SJSA1 (cell line): ENCODE results near the gene PDK1. TPM values are rescaled to one million over a fixed set of nuclear protein-coding genes. Genes with fewer than 3 reads are reported as not detected.
"Not testable (repeated sequence)": the region's sequence is repeated elsewhere in the genome, so short reads cannot be mapped to it uniquely, and the experiment has no call there.

Experiments used
- DNase-seq, 2 experiments: peaks; one replicate each; pipeline ENCODE4 v3.0.0-alpha.2; 2015 to 2020; ENCODE audit warnings: low spot score in 2 of 2, low read depth in 1 of 2
- H3K27ac ChIP-seq: fragments of 250-450 bp; sonication (Bioruptor Pico); 2 replicates; pipeline ENCODE4 v1.5.1; 2020; ENCODE audit warnings: mild to moderate bottlenecking, moderate library complexity
- H3K27me3 ChIP-seq: fragments of 250-450 bp; sonication (Bioruptor Pico); replicated peaks from 2 replicates; pipeline ENCODE4 v1.5.1; 2020; ENCODE audit warnings: mild to moderate bottlenecking, moderate library complexity
- H3K36me3 ChIP-seq: fragments of 250-450 bp; sonication (Bioruptor Pico); 2 replicates; pipeline ENCODE4 v1.5.1; 2020; ENCODE audit warnings: mild to moderate bottlenecking
- H3K4me1 ChIP-seq: fragments of 250-450 bp; sonication (Bioruptor Pico); replicated peaks from 2 replicates; pipeline ENCODE4 v1.6.1; 2021; ENCODE audit warnings: mild to moderate bottlenecking
- H3K4me3 ChIP-seq: fragments of 250-450 bp; sonication (Bioruptor Pico); 2 replicates; pipeline ENCODE4 v1.5.1; 2020; ENCODE audit warnings: mild to moderate bottlenecking
- H3K9me3 ChIP-seq: fragments of 250-450 bp; sonication (Bioruptor Pico); replicated peaks from 2 replicates; pipeline ENCODE4 v1.5.1; 2020; ENCODE audit warnings: mild to moderate bottlenecking
- total RNA-seq: library from RNA; depleted of rRNA; stranded (reverse); fragments of >200 nt; shearing (Covaris generic); gene quantifications from 2 replicates; pipeline ENCODE4 v1.2.3, GENCODE V29; 2014; rRNA removed

Gene PDK1
- 8.4 and 14.9 TPM in 2 replicates for total RNA-seq

GRCh38 chr2:172555522-172556283 is at the start of gene PDK1:
TSS of gene PDK1 (plus strand) at chr2:172556090. CDS start at chr2:172556151, 61 bp downstream.
- Histone ChIP-seq H3K27me3 (no peaks in the 10 kb centered on the region), H3K36me3 (peaks cover 4% of the 10 kb centered on the region), H3K27ac (peak within 1 kb of the TSS; percentile 57), H3K4me3 (peak within 1 kb of the TSS; percentile 83), H3K4me1 (peaks cover 24% of the 10 kb centered on the region), H3K9me3 (no peaks in the 10 kb centered on the region)
- DNase-seq = peak; percentile 86 to 98

- Histone ChIP-seq H3K4me3 (no peak overlapping the region), H3K4me1 (no peaks in the 10 kb centered on the region), H3K9me3 (peaks cover 4% of the 10 kb centered on the region), H3K27me3 (no peaks in the 10 kb centered on the region), H3K27ac (no peak overlapping the region), H3K36me3 (no peaks in the 10 kb centered on the region)
- DNase-seq = no peak
Measured at GRCh38 chr2:172507199-172507598, 48.7 kb upstream of the PDK1 start.

- DNase-seq = no peak
- H3K27ac ChIP-seq = no peak overlapping the region
- peaks cover 9% of the 10 kb centered on the region for H3K9me3 ChIP-seq
- H3K4me3 ChIP-seq = no peak overlapping the region
- H3K27me3 ChIP-seq = no peaks in the 10 kb centered on the region
- no peaks in the 10 kb centered on the region for H3K4me1 ChIP-seq
- H3K36me3 ChIP-seq = no peaks in the 10 kb centered on the region
Measured at GRCh38 chr2:172510088-172510487, 45.8 kb upstream of the PDK1 start.

- Histone ChIP-seq H3K36me3 (no peaks in the 10 kb centered on the region), H3K27me3 (no peaks in the 10 kb centered on the region), H3K4me1 (no peaks in the 10 kb centered on the region), H3K4me3 (no peak overlapping the region), H3K9me3 (peaks cover 9% of the 10 kb centered on the region), H3K27ac (no peak overlapping the region)
- no peak for DNase-seq
Measured at GRCh38 chr2:172510548-172510947, 45.3 kb upstream of the PDK1 start.

GRCh38 chr2:172512810-172513523 is 42.9 kb upstream of the PDK1 start:
- Histone ChIP-seq H3K4me3 (no peak overlapping the region), H3K27ac (no peak overlapping the region), H3K36me3 (no peaks in the 10 kb centered on the region), H3K9me3 (peaks cover 9% of the 10 kb centered on the region), H3K27me3 (no peaks in the 10 kb centered on the region), H3K4me1 (no peaks in the 10 kb centered on the region)
- no peak for DNase-seq

GRCh38 chr2:172513524-172513900 is 42.4 kb upstream of the PDK1 start:
- Histone ChIP-seq H3K9me3 (peaks cover 9% of the 10 kb centered on the region), H3K27ac (no peak overlapping the region), H3K36me3 (no peaks in the 10 kb centered on the region), H3K27me3 (no peaks in the 10 kb centered on the region), H3K4me1 (no peaks in the 10 kb centered on the region), H3K4me3 (no peak overlapping the region)
- DNase-seq = no peak

- H3K4me3 ChIP-seq = no peak overlapping the region
- DNase-seq = no peak
- H3K27me3 ChIP-seq = no peaks in the 10 kb centered on the region
- peaks cover 9% of the 10 kb centered on the region for H3K9me3 ChIP-seq
- H3K4me1 ChIP-seq = no peaks in the 10 kb centered on the region
- no peaks in the 10 kb centered on the region for H3K36me3 ChIP-seq
- no peak overlapping the region for H3K27ac ChIP-seq
Measured at GRCh38 chr2:172513935-172514586, 41.8 kb upstream of the PDK1 start.

- Histone ChIP-seq H3K27me3 (no peaks in the 10 kb centered on the region), H3K4me3 (no peak overlapping the region), H3K27ac (no peak overlapping the region), H3K9me3 (peaks cover 9% of the 10 kb centered on the region), H3K4me1 (no peaks in the 10 kb centered on the region), H3K36me3 (no peaks in the 10 kb centered on the region)
- peak in 1 of 2 experiments; percentile 3 for DNase-seq
Measured at GRCh38 chr2:172516299-172516698, 39.6 kb upstream of the PDK1 start.

- H3K9me3 ChIP-seq = no peaks in the 10 kb centered on the region
- H3K27ac ChIP-seq = no peak overlapping the region
- no peak overlapping the region for H3K4me3 ChIP-seq
- H3K4me1 ChIP-seq = no peaks in the 10 kb centered on the region
- no peak for DNase-seq
- H3K27me3 ChIP-seq = no peaks in the 10 kb centered on the region
- H3K36me3 ChIP-seq = no peaks in the 10 kb centered on the region
Measured at GRCh38 chr2:172518995-172519394, 36.9 kb upstream of the PDK1 start.

GRCh38 chr2:172525601-172526000 is 30.3 kb upstream of the PDK1 start:
- no peak overlapping the region for H3K4me3 ChIP-seq

GRCh38 chr2:172531309-172531708 is 24.6 kb upstream of the PDK1 start:
- H3K4me3 ChIP-seq = no peak overlapping the region
- H3K27ac ChIP-seq = no peak overlapping the region
- no peaks in the 10 kb centered on the region for H3K9me3 ChIP-seq
- H3K36me3 ChIP-seq = no peaks in the 10 kb centered on the region
- H3K4me1 ChIP-seq = no peaks in the 10 kb centered on the region
- H3K27me3 ChIP-seq = no peaks in the 10 kb centered on the region
- DNase-seq = no peak

More at GRCh38 chr2:172525601-172526000, 30.3 kb upstream of the PDK1 start:
- Histone ChIP-seq H3K36me3 (no peaks in the 10 kb centered on the region), H3K27me3 (no peaks in the 10 kb centered on the region), H3K9me3 (no peaks in the 10 kb centered on the region), H3K4me1 (no peaks in the 10 kb centered on the region), H3K27ac (no peak overlapping the region)
- no peak for DNase-seq

GRCh38 chr2:172532461-172532860 is 23.4 kb upstream of the PDK1 start:
- H3K36me3 ChIP-seq, H3K27me3 ChIP-seq, H3K4me1 ChIP-seq, H3K27ac ChIP-seq, DNase-seq, H3K4me3 ChIP-seq, H3K9me3 ChIP-seq: not testable (repeated sequence)

GRCh38 chr2:172533687-172534086 is 22.2 kb upstream of the PDK1 start:
- H3K36me3 ChIP-seq = no peaks in the 10 kb centered on the region

GRCh38 chr2:172535119-172535518 is 20.8 kb upstream of the PDK1 start:
- H3K36me3 ChIP-seq = no peaks in the 10 kb centered on the region
- no peak overlapping the region for H3K27ac ChIP-seq
- no peak for DNase-seq
- H3K9me3 ChIP-seq = 0 out of 2 replicates have a peak, but pooled peaks cover 3% of the 10 kb centered on the region
- H3K27me3 ChIP-seq = no peaks in the 10 kb centered on the region
- no peak overlapping the region for H3K4me3 ChIP-seq
- H3K4me1 ChIP-seq = no peaks in the 10 kb centered on the region

More at GRCh38 chr2:172533687-172534086, 22.2 kb upstream of the PDK1 start:
- Histone ChIP-seq H3K4me1 (no peaks in the 10 kb centered on the region), H3K9me3 (no peaks in the 10 kb centered on the region), H3K4me3 (no peak overlapping the region), H3K27ac (no peak overlapping the region), H3K27me3 (no peaks in the 10 kb centered on the region)
- DNase-seq = no peak
